GM12801 (cell line): ENCODE measurements around the gene PTGFR.

Experiments used
- CTCF ChIP-seq: IDR thresholded peaks from one replicate; pipeline ENCODE4 v1.5.1; 2011; ENCODE audit warnings: control low read depth; ENCODE audit not compliant: insufficient read length; ENCODE audit errors: extremely low read depth

Gene PTGFR

GRCh38 chr1:78471890-78472620 is 18.7 kb upstream of the PTGFR start:
- TF ChIP-seq CTCF = no peak

- no peak for TF ChIP-seq CTCF
Measured at GRCh38 chr1:78472851-78473496, 17.8 kb upstream of the PTGFR start.

- no peak for TF ChIP-seq CTCF
Measured at GRCh38 chr1:78474092-78474491, 16.7 kb upstream of the PTGFR start.

GRCh38 chr1:78475888-78476610 is 14.7 kb upstream of the PTGFR start:
- TF ChIP-seq CTCF = no peak

- no peak for TF ChIP-seq CTCF
Measured at GRCh38 chr1:78483903-78484302, 6.9 kb upstream of the PTGFR start.

GRCh38 chr1:78491451-78492071 is 787 bp downstream of the PTGFR start:
- TF ChIP-seq CTCF = no peak

GRCh38 chr1:78492386-78492950 is 1.7 kb downstream of the PTGFR start:
- TF ChIP-seq CTCF = no peak
